HG02943 (cell line): ENCODE data around the gene FBLN5.
"Not testable (repeated sequence)": the region's sequence is repeated elsewhere in the genome, so short reads cannot be mapped to it uniquely, and the experiment has no call there.

Source experiments
- ATAC-seq: cut with Tn5 transposase; IDR thresholded peaks from one replicate; pipeline ENCODE4 v1.9.1; 2021; ENCODE audit warnings: mild to moderate bottlenecking, low read depth, moderate library complexity; ENCODE audit not compliant: unreplicated experiment

Gene FBLN5

DNA sequence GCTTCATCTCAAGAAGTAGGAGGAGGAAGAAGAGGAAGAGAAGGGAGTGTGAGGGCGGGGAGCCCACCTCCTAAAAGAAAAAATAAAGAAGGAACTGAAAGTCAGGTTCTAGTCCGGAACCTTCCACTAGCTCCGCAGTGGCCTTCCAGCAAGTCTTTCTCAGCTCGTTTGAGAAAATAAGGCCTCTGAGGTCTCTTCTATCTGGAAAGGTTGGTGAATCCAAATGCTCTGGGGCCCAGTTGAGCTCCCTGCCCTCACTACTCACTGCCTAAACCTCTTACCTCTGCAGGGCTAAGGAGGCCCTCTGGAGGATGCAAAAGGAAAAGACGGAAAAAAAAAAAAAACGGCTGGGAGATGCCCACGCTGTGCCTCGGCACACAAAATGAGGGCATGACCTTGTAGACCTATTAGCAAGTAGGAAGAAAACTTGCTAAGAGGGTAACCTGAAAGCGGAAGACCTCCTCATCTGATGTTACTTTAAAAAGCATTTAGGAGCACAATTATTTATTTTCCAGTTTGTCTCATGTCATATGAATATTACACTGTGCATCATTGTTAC lies 35.9 kb downstream of the FBLN5 start:
- no peak for ATAC-seq

DNA sequence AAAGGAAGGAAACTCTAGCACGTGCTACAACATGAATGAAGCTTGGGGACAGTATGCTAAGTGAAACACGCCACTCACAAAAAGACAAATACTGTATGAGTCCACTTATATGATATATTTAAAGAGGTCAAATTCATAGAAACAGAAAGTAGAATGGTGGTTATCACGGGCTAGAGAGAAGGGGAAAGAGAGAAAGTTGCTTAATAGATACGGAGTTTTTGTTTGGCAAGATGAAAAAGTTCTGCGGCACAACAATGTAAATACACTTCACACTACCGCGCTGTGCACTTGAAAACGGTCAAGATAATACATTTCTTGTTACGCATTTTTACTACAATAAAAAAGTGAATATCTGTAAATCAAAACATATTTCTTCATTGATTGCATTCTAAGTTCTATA lies 37.3 kb downstream of the FBLN5 start:
- ATAC-seq, result no peak

DNA sequence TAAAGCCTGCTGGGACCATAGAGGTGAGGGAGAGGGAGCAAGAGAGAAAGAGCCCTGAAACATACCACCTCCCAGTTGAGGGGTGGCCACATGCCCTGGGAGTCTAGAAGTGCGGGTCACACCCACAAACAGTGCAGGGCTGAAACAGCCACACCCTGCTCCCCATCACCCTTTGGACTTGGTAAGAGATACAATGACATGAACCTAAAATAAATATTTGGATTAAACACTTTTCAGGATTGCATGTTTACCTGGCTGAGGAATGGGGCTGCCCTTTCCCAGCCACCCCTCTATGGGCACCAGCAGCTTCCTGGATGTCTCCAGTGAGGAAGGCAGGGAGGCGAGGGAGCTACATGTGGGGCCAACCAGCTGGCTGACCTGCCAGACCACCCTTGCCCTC lies 41.1 kb downstream of the FBLN5 start:
- ATAC-seq, result no peak

- ATAC-seq, result no peak
These were observed 42.4 kb downstream of the FBLN5 start for GRCh38 chr14:91904956-91905645.

DNA sequence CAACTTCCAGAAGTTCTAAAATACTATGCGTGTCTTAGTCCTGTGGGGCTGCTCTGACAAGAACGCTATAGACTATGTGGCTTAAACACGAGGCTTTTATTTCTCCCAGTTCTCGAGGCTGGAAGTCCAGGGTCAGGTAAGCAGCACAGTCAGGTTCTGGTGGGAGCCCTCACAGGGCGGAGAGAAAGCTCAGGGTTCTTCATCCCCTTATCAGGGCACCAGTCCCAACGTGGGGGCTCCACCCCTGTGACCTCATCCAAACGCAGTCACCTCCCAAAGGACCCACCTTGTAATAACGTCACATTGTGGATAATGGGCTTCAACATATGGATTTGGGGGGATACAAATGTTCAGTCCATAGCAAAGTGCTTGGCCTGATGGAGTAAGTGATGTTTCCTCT lies 43.0 kb downstream of the FBLN5 start:
- no peak for ATAC-seq

DNA sequence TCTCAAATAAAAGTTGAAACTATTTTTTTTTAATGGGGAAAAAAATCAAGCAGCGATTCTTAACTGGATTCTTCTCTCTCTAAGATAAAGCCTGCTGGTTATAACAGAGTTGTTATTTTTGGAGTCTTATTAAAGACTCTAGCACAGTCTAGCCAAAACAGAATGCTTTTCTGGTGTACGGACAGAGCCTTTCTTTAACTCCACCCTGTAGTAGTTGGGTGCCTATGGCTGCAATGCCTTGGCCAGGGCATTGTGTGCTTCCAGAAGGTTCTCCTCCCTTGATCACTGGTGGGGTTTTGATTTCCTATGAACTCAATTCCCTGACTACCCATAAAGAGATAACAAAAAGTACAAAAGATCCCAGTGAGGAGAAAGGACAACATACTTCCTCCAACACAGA lies 44.4 kb downstream of the FBLN5 start:
- no peak for ATAC-seq

DNA sequence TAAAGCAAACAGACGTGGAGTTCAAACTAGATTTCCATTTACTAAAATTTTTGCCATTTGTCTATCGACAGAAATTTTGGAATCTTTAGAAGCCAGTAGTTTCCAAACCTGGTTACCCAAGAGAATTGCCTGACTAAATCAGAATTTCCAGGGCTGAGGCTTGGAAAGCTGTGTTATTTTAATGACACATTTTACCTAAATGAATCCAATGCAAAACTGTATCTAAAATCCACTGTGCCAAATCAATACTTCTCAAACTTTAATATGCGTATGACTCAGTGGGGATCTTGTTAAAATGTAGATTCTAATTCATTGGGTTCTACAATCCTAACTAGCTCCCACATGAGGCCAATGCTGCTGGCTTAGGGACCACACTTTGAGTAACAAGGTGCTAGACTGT lies 45.2 kb downstream of the FBLN5 start:
- no peak for ATAC-seq

GRCh38 chr14:91901449-91902226 lies 45.9 kb downstream of the FBLN5 start:
- ATAC-seq, result no peak

DNA sequence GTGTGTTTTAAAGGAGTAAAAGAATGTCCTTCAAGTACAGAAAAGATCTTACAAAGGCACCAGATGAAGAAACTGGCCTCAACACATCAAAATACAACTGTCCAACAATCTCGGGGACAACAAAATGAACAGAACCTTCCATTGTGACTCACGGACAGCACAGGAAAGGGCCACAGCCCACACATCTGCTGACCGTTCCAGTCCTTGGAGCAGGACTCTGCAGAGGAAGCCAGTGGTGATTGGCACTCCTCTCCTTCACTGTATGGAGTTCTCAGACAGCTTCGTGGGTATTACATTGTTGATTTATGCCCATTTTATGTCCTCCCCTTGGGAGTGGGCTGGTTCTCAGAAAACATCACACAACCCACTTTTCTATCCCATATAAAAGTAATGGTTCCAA lies 47.7 kb downstream of the FBLN5 start:
- no peak for ATAC-seq

GRCh38 chr14:91899213-91899612 lies 48.3 kb downstream of the FBLN5 start:
- no peak for ATAC-seq

GRCh38 chr14:91898372-91898771 lies 49.1 kb downstream of the FBLN5 start:
- no peak for ATAC-seq

DNA sequence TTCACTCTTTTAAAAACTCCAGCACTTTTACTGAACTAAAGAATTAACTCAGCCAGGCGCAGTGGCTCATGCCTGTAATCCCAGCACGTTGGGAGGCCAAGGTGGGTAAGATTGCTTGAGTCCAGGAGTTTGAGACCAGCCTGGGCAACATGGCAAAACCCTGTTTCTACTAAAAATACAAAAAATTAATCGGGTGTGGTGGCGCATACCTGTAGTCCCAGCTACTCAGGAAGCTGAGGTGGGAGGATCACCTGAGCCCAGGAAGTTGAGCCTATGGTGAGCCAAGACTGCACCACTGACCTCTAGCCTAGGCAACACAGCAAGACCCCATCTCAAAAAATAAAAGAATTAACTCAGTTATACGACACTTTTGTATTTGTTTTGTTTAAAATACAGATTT lies 49.8 kb downstream of the FBLN5 start:
- ATAC-seq, result not testable (repeated sequence)

DNA sequence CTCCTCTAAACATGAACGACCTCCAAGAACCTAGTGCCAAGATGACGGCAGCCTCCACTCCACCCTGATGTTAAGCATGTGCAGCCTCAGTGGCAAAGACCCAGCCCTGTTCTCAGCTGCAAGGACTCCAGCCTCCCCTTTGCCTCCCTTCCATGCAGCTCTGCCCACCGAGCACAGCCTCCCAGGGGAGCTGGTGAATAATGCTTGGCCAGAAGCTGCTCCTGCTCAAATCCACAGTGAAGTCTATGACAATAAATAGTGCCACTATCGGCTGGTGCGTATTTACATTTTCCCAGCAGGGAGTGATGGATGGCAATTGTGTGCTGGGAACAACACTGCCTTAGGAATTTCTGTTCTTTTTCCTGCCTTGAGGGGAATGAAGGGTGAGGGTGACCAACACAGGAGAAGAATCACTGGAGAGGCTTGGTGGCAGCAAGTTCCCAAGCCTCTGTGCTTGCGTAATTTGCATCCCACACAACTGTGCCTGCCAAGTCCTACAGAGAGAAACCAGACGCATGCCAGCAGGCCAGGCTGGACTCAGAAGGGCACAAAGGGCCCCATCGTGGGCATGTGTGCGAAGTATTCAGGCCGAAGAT lies 50.3 kb downstream of the FBLN5 start:
- no peak for ATAC-seq

- no peak for ATAC-seq
These were observed 51.1 kb downstream of the FBLN5 start for GRCh38 chr14:91896419-91896818.

DNA sequence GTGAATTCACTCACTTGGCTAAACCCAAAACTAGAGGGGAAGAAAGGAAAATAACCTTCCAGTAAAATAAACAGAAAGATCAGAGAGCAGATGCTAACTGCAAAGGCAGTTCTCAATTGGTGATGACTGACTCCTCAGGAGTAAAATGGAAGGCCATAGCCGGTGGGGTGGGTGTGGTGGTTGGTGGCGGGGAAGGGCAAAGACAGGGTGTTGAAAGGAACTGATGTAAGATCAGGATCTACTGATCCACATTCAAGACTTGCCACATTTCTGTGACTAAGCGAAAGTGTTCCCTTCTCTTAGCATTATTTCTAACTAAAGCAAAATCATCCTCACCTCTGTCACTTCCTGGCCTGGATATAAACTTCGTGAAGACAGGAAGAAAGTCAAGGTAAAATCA lies 53.8 kb downstream of the FBLN5 start:
- ATAC-seq, result no peak

- ATAC-seq, result no peak
These were observed 54.5 kb downstream of the FBLN5 start for GRCh38 chr14:91893007-91893406.

- ATAC-seq, result no peak
These were observed 55.7 kb downstream of the FBLN5 start for GRCh38 chr14:91891721-91892220.

GRCh38 chr14:91891101-91891500 lies 56.4 kb downstream of the FBLN5 start:
- no peak for ATAC-seq

- no peak for ATAC-seq
These were observed 57.2 kb downstream of the FBLN5 start for GRCh38 chr14:91890291-91890749.

GRCh38 chr14:91889477-91890211 lies 57.9 kb downstream of the FBLN5 start:
- no peak for ATAC-seq
